Measurements from ENCODE around the gene TNS3.

Gene TNS3

DNA sequence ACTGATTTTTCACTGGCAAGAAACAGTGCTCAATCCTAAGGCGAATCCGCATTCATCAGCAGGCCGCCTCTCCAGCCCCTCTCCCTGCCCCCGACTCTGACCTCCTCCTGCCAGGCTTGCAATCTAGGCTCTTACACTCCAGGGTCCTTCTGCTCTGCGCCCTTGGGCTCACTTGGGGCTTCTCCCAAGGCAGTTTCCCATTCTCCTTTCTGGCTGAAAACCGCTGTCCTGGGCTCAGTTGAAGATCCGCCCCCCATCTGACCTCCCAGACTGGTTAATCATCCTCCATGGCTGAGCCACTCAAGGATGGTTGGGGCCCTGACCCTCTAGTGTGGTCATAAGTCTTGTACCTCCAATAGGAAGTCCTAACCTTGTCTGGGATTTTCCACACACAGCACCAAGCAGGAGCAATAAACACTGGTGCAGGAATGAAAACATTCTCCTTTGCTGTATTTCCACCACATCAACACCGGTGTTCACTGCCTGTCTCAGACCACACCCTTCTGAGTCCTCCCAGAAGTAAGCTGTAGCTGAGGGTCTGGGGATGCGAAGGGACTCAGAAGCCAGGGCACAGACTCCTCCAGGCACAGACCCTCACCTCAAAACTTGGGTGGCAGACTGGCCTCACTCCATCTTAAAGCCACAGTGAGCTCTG, 42.4 kb downstream of the TNS3 start:
- DNase-seq = no peak

DNA sequence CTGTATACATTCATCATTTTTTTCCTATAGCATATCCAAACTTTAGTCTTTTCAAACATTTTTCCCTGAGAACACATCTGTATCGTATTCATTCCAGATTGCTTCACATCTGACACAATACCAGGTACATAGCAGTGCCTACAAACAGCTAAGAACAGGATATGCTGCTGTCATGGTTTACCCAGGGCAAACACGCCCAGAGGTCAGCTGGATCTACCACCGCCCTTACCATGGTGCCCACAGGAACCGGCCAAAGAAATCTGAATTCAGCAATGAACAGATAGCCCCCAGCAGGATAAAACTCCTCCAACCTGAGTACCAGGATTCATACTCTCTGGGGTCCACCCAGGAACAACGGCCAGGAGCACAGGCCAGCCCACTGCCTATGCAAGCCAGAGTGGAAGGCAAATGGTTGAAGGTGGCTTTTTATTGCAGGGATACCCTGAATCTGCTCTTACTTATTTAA, 43.0 kb downstream of the TNS3 start:
- no peak for DNase-seq

DNA sequence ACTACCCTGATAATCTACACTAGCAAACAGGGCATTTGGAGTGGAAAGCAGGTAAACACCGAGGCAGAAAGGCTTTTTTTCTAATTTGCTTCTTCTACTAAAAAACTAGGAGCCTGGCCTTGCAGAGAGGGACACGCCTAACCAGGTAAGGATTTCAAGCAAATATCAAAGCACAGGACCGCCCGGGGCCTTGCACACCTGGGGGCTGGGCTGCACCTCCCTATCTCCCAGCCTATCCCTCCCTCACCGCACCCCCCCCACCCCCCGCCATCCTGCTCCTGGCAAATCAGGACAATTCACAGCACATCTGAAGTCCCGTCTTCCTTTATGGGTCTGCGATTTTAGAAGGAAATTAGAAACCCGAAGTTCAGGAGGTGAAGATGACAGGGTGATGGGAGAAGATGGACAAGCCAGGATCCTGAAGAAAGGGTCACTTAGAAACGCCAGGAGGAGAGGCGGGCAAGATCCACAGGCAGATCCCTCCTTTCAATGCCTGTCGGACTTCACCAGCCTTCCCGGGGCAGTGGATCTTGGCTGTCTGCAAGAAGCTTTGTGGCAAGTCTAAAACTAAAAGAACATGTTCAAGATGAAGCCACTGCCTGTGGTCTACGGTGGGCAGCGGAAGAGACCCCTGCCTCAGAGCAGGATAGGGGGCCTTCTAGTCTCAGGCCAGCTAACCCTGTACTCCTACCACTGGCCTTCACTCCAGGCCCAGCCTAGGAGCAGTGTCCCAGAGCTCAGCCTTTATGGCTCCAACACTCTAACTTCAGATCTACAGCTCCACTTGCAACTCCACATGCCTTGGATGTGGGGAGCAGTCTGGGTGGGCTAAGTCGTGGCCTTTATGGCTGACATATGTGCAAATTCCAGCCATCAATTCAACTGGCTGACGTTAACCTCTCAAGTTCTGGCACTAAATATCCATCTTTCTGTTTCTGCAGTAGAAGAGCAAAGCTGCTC, 43.9 kb downstream of the TNS3 start:
- no peak for DNase-seq

DNA sequence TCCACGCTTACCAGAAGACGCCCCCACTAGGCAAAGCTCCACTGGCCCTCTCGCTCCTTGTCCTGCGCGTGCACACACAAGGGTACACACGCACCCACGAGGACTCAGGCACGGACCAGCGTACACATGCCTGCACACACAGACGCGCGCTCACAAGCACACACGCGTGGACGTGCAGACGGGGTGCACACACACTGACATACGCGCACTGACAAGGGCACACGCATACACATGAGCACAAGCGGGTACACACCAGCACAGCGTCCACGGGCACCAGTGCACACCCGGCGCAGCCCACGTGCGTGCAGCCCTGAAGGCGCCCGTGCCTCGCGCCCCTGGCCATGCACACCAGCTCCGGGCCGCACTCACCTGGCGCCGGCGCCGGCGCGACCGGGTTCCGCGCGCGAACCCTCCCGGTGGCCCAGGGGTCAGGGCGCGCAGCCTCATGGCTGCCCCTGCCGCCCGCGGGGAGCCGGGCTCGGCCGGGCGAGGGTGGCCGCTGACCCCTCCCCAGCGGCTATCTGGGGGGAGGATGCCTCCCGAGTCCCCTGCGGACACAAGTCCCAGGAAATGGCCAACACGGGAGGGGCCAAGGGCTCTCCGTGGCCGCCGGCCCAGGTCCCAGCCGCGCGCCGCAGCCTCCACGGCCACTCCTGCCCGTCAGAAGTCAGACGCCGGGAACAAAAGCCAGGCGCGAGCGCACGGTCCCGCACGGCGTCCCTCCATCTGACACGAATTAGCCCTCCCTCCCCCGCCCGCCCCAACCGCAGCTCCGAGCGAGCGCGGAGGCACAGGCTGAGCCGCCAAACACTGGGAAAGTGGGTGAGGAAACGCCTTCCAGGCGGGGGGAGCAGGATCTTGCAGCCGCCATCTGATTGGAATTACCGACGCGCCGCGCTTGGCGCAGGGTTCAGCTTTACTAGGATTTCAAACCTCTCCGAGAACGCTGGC, 45.0 kb downstream of the TNS3 start:
- DNase-seq = no peak

DNA sequence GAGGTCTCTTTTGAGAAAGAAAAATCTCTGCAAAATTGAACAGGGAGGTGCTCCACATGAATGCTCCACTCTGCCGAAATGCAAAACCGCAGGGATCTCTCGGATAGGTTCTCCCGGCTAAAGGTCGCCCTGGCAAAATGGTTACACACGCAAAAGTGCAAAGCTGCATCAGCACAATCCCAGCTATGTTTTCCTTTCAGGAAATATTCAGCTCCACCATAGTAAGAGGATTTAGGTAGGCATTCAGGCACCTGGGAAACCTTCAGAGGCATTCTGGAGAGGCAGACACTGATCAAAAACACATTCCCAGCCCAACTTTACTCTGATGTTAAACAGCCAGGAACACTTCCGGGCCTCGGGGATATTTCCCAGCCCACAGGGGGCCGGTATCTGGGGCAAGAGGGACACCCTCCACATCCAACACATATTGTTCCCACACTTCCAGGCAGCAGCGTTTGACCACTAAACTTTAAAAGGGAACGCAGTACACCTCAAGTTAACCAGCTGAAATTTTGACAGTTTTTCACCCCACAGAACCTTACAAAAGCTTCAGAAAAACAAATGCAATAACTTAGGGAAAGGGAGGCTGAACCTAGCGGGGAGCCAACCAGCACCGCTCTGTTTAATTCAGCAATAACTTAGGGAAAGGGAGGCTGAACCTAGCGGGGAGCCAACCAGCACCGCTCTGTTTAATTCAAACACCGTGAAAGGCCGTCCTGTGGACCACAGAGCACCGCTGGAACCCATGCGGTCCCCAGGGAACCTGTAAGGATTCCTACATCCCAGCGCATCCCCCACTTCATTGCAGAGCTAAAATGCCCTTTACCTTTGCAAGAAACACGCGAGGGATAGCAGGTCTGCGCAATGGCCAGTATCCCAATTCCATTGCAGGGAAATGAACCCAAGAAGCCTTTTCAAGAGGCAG, 45.9 kb downstream of the TNS3 start:
- no peak for DNase-seq

DNA sequence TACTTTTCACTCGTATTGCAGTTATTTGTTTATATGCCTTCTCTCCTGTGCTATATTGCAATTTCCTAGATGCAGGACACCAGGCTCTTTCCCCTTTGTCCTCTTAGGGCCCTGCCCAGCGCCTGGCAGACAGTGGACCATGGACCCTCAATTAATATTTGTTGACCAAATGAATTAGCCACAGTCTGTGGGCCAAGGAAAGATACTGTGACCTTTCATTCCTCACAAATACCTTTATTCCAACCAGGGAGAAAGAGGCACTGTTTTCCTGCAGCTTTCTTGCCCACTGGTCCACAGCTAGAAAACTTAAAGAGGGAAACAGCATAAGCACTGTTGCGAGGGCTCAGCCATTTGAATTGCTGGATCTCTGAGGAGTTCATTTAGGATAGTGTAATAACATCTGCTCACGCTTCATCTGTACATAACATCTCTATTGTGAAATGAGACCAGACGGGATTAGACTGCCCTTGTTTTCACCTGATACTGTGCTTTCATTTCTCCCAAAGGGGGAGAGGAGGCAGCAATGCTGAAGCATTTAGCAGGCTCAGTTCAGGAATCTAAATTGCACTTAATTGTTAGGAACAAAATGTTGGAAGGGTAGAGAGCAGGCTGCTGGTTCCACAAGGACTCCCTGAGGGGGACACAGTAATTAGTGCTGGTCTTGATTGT, 46.7 kb downstream of the TNS3 start:
- DNase-seq = no peak

DNA sequence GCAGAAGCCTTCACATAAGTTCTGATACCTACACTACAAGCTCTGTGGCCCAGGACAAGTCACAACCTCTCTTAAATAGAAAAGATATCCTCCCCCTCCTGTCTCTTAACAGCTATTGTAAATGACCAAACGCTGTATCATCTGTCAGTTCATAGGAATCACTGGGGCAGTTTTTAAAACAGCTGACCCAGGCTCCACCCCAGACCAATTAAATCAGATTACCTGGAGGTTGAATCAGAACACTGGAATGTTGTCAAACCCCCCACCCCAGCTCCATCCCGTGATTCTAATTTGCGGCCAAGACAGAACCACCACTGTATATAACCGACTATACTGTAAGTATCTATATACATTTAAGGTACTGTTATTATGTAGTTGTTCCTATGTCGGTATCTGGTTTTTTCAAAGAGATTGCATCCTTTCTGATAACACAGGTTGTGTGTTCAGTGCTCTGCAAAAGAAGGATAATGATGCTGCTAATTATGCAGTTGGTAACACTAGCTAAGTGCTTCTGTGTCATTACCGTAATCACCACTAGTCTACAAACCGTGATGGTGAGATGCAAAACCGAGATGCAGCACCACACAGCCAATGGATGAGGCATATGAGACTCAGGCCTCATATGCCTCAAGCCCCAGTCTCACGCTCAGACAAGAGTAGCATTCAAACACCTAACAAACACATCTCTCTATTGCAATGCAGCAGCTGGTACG, 47.4 kb downstream of the TNS3 start:
- no peak for DNase-seq

DNA sequence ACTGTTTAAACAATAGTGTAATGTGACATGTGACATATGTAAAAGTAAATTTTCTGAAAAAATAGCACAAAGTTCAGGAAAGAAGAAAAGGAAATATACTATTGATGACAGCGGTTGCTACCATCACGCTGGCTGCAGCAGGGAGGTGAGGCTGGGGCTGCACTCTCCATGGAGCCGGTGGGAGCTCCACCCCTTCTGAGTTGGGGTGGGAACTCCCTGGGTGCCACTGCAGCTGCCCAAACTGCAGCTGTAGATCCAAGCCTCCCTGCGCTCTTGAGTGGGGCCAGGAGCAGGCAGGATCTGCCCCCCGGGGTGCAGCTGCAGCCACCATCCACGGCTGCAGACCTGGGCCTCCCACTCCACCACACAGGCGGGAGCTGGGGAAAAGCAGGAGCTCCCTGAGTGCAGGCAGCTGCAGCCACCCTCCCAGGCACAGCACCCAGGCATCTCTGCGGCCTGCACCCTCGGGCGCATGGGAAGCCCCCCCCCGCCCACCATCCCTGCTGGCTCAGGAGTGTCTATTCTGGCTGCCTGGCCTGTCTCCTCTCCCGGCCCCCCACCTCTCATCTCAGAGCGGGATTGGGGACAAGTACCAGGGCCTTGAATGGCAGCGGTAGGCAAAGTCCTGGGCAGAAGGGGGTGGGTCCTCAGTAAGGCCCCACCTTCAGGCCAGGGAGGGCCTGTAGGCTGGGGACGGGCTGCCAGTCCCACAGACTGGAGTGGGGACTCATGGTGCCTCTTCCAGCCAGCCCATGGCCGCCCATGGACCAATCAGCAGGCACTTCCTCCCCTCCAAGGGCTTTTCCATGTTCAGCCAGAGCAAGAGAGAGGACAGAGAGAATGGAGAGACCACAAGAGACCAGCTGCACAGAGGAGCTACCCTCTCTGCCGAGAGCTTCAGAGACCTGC, 50.1 kb downstream of the TNS3 start:
- no peak for DNase-seq

DNA sequence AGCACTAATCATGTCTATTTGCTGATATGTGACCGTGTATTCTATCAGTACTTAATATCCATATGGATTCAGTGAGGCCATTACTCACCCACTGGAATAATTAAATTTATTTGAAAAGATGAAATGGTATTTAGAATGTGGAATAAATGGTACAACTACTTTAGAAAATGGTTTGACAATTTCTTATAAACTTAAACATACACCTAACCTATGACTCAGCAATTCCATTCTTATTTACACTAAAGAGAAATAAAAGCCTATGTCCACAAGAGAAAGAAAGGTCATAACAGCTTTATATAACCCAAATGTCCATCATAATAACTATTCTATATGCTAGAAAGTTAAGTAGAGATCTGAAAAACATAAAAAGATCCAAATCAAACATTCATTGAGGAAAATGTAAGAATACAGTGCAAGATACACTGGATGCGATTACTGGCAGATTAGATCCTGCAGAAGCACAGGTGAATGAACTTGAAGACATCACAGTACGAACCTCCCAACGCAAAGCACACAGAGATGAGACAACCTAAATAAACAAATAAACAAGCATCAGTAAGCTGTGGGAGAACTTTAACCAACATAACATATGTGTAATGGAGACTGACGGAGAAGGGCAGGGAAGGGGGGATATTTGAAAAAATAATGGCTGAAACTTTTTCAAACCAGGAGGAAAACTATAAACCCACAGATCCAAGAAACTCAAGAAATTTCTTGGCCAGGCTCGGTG, 51.9 kb downstream of the TNS3 start:
- DNase-seq = no peak

DNA sequence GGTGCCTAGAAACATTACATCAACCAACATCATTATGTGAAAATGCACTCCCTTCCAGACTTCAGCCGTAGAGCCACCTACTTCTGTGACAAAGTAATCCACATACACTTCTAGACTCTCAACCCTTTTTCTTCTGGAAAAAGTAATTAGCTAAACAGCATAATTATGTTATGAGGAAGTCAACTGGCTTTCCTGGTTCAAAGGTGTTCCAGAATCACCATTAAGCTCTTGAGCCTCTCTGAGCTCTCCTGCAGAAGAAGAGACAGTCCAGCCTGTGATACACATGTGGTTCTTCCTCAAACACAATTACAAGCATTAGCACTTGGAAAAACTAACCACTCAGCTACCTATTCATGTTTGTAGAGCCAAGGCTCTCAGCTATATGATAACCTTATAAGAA, 52.5 kb downstream of the TNS3 start:
- DNase-seq = no peak

DNA sequence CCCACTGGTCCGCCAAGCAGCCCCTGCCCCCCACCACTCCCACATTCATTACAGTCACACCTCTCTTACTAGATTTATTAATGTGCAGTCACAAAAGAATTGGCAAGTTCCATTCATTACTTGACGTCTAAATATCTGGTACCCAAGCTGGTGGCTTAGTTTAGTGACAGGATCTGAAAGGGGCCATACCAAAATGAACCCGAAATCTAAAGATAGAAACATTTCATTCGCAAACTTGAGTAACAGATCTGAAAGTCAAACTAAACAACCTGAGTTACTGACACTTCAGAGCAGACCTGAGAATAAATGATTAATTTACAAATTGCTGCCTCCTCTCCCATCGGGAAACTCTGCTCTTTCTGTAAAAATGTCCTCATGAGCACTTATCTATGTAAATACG, 53.4 kb downstream of the TNS3 start:
- DNase-seq = no peak

DNA sequence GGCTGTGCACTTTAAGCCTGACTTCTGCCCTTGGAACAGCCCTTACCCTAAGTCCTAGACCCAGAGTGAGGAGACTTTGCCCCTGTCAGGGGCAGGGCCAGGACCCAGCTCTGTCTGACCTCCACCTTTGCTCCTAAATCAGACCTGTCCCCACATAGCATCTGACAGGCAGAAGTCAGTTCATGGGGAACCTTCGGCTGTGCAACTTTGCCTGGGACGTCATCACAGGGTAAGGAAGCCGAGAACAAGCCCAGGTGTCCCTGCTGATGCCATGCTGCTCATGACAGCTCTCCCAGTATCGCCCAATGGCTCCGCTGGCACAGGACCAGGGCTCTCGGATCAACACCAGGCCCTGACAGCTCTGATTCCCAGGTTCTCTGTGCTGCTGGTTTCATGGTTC, 55.4 kb downstream of the TNS3 start:
- no peak for DNase-seq

DNA sequence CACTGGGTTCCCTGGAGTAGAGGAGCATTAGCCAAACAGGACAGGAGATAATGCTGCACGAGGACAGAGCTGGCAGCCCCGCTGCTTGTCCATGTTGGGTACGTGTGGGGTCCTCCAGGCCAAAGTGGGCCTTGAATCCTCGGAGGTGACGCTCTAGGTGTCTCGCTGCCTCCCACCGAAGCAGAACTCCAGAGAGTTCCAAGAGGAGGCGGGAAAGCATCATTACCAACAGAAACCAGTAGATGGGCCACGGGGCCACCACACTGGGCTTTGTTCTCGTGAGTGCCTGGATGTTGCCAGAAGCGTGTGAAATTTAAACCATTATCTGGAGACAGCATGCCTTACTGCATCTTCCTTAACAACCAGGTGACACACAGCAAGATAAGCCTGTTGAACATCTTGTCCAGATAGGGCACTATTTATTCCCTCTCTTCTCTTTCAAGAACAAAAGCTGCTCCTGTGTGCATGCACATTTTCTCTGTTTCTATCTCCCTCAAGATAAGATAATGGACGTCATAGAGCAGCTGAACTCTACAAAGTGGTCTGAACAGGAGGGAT, 56.8 kb downstream of the TNS3 start:
- no peak for DNase-seq

DNA sequence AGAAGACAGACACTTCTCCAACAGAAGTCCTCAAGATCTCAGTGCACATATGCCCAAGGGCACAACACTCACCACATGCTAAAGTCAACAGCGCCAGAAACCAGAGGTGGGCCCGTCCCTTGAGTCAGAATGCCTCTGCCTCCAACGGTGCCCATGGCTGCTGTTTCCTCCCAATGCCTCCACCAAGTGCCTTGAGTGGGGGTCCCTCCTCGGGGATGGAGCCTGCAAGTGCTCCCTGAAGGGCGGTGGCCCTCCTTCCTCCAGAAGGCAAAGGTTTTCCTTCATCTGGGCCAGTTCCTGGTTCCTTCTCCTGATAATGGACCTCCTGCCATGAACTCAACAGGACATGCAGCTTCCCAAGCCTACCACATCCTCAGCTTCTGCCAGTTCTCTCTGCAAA, 58.5 kb downstream of the TNS3 start:
- no peak for DNase-seq

DNA sequence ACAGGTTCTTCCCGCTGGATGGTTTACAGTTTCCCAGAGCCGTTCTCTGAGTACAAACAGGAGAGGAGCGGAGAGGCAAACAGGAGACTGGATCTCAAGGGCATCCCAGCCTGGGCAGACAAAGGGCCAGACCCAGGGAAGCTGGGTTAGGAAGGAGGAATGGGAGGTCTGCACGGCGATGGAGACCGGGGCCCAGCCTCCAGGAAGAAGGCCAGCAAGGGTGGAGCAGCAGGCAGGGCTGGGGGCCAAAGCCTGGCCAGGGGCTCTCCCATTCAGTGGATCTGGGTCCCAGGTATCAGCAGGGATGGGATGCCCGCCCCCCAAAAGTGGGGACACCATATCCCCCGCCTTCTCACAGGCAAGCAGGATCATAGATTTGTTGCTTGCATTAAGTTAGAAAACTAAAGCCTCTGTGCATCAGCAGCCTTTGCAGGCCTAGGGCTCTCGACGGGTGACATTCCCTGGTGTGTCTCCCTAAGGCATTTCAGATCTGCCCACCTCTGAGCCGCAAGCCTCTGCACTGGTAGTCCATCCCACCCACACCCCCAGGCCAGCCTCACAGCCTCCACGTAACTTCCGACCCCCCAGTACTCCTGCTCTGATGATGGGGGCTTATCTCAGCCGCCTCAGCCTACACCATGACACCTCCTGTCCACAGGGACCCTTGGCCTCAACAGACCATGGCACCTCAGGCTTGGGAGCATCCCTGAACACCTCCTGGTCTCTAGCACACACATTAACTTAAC, 59.9 kb downstream of the TNS3 start:
- no peak for DNase-seq

DNA sequence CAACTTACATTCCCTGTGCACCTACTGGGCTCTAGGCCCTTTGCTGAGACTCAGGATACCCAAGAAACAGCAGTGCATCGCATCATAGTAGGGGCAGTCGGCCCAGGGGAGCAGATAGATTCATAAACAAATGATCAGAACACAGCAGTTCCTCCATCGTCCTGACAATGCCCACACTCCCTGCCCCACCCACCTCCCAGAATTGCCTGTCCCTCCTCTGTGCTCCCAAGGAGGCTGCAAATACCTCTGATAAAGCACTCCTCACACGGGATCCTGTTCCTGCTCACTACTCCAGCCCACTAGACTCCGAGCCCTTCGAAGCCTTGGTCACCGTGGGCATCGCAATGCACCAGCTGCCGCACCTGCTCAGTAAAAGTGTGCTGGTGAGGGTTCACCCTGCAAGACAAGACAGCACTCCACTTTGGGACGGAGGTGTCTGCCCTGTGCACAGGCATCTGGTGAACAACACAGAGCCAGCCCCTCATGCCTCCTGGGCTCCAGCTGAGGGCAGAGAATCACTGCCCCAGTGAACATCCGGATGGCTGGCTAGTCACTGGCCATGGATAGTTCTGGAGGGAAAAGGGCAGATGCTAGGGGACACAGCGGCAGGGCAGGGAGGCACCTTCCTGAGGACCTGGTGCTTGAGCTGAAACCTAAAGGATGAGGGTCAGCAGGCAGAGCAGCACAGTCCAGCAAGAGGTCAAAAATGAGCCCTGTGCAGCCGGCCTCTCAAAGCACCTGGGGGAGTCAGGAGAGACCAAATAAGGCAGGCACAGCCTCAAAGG, 60.7 kb downstream of the TNS3 start:
- no peak for DNase-seq

DNA sequence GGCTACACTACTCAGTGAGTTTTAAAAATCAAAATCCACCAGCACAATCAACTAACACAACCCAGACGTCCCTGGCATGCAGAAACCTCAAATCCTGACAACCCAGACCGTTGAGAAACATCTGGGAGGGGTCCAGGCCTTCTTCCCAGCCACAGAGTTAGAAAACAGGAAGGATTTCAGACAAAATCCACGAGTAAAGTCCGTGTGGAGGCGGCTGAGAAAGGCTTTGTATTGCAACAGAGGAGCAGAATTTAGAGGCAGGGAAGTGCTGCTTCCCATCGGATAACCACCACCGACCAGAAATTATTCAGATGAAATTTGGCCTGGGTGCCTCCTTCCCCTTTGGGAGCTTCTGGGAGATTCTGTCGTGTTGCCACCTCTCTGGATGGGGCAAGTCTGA, 61.5 kb downstream of the TNS3 start:
- no peak for DNase-seq

Measured in CD4-positive, alpha-beta T cell treated with Interleukin-4 for 1 hour (primary cell).